Uterus (tissue), 4 donors: Measurements from ENCODE around the gene KREMEN2. TPM values are rescaled to one million over a fixed set of nuclear protein-coding genes. Genes with fewer than 3 reads are reported as not detected.

Experiments
- DNase-seq, 2 donors: peaks; one replicate each; pipeline ENCODE4 v3.0.0-alpha.2; 2019 to 2020
- H3K27ac ChIP-seq, 2 donors: fragments of 200-600 bp; sonication (generic); 1 replicate in 1 of 2; 2 replicates in 1 of 2; pipeline ENCODE4 v1.5.1; 2016 to 2018
- H3K27me3 ChIP-seq, 2 donors: fragments of 200-600 bp; sonication (generic); one replicate each; pipeline ENCODE4 v1.5.1; 2018 to 2019; ENCODE audit warnings: control low read depth in 1 of 2
- H3K36me3 ChIP-seq, 2 donors: fragments of 200-600 bp; sonication (generic); one replicate each; pipeline ENCODE4 v1.5.1; 2019; ENCODE audit warnings: control low read depth in 1 of 2
- H3K4me1 ChIP-seq, 2 donors: fragments of 200-600 bp; sonication (generic); one replicate each; pipeline ENCODE4 v1.5.1; 2018 to 2019; ENCODE audit warnings: control low read depth in 1 of 2
- H3K4me3 ChIP-seq, 2 donors: fragments of 200-600 bp; sonication (generic); 1 replicate in 1 of 2; 2 replicates in 1 of 2; pipeline ENCODE4 v1.5.1; 2018 to 2019; ENCODE audit warnings: mild to moderate bottlenecking in 1 of 2
- H3K9me3 ChIP-seq, 2 donors: fragments of 200-600 bp; sonication (generic); one replicate each; pipeline ENCODE4 v1.5.1; 2019; ENCODE audit warnings: control low read depth in 1 of 2
- CTCF ChIP-seq, 4 experiments: fragments of 200-600 bp in 2 of 4; fragments of 450-650 bp in 2 of 4; sonication (generic) in 2 of 4; IDR thresholded peaks; one replicate each; pipeline ENCODE4 v1.5.1; 2016 to 2019; ENCODE audit warnings: antibody characterized with exemption in 4 of 4, mild to moderate bottlenecking in 2 of 4, moderate library complexity in 1 of 4
- POLR2A ChIP-seq, 2 donors: fragments of 450-650 bp; IDR thresholded peaks; one replicate each; pipeline ENCODE4 v1.6.1; 2016; ENCODE audit warnings: antibody characterized with exemption in 2 of 2, mild to moderate bottlenecking in 1 of 2, moderate library complexity in 1 of 2
- intact Hi-C: fragments of 100-400 bp; cut with DNase I; formaldehyde crosslinking; loops from one replicate; pipeline ENCODE4 v1.15.1; 2023; ENCODE audit warnings: low total_unique reads
- total RNA-seq, 4 donors: library from RNA; depleted of rRNA in 3 of 4; stranded (reverse); fragments of >200 nt in 3 of 4; gene quantifications; one replicate each; pipeline versions ENCODE4 v1.1.0 to v1.2.4, GENCODE V29; 2014 to 2023
- donor health status: DM: yes; HTN: yes; CAD: no.

The KREMEN2 gene
- total RNA-seq, 4 donors from 2014 or later: 0.41 TPM; not detected in 3

- TF ChIP-seq POLR2A (IDR thresholded peaks at IDR 0.05): no peak
- TF ChIP-seq CTCF (IDR thresholded peaks at IDR 0.05): no peak
Measured at GRCh38 chr16:2971985-2972784, 8.1 kb downstream of the KREMEN2 start.

GRCh38 chr16:2973093-2973492 is 9.0 kb downstream of the KREMEN2 start:
- TF ChIP-seq POLR2A (IDR thresholded peaks at IDR 0.05): no peak
- TF ChIP-seq CTCF (IDR thresholded peaks at IDR 0.05): no peak
- intact Hi-C loops: no loop called here
- no peaks in the 10 kb centered on the region for H3K36me3 ChIP-seq
- H3K27ac ChIP-seq: no peak overlapping the region
- H3K9me3 ChIP-seq: no peaks in the 10 kb centered on the region
- no peak for DNase-seq
- H3K4me3 ChIP-seq: no peak overlapping the region
- H3K27me3 ChIP-seq: peaks cover 0 to 9% of the 10 kb centered on the region in 2 donors
- peaks cover 0 to 23% of the 10 kb centered on the region in 2 donors for H3K4me1 ChIP-seq

More at GRCh38 chr16:2971985-2972784, 8.1 kb downstream of the KREMEN2 start:
- no peak for DNase-seq
- H3K9me3 ChIP-seq: no peaks in the 10 kb centered on the region
- no peaks in the 10 kb centered on the region for H3K36me3 ChIP-seq
- H3K27ac ChIP-seq: no peak overlapping the region
- H3K27me3 ChIP-seq: peaks cover 0 to 9% of the 10 kb centered on the region in 2 donors
- intact Hi-C loops: no loop called here
- no peak overlapping the region for H3K4me3 ChIP-seq
- peaks cover 0 to 23% of the 10 kb centered on the region in 2 donors for H3K4me1 ChIP-seq

GRCh38 chr16:2973605-2974318 is 9.7 kb downstream of the KREMEN2 start:
- H3K27me3 ChIP-seq: peaks cover 0 to 9% of the 10 kb centered on the region in 2 donors
- intact Hi-C loops: no loop called here
- peaks cover 0 to 17% of the 10 kb centered on the region in 2 donors for H3K4me1 ChIP-seq
- no peak overlapping the region for H3K27ac ChIP-seq
- no peak for TF ChIP-seq CTCF (IDR thresholded peaks at IDR 0.05)
- TF ChIP-seq POLR2A (IDR thresholded peaks at IDR 0.05): no peak
- H3K9me3 ChIP-seq: no peaks in the 10 kb centered on the region
- no peak for DNase-seq
- no peaks in the 10 kb centered on the region for H3K36me3 ChIP-seq
- H3K4me3 ChIP-seq: no peak overlapping the region

- DNase-seq: no peak
- peaks cover 0 to 12% of the 10 kb centered on the region in 2 donors for H3K4me1 ChIP-seq
- H3K4me3 ChIP-seq: no peak overlapping the region
- no peak overlapping the region for H3K27ac ChIP-seq
- peaks cover 0 to 8% of the 10 kb centered on the region in 2 donors for H3K27me3 ChIP-seq
- TF ChIP-seq POLR2A (IDR thresholded peaks at IDR 0.05) (no peak), CTCF (IDR thresholded peaks at IDR 0.05) (no peak)
- no peaks in the 10 kb centered on the region for H3K36me3 ChIP-seq
- no peaks in the 10 kb centered on the region for H3K9me3 ChIP-seq
- intact Hi-C loops: no loop called here
Measured at GRCh38 chr16:2974319-2975056, 10.4 kb downstream of the KREMEN2 start.
